Thoracic aorta (tissue), 2 donors: ENCODE data around the gene ZEB2. TPM values are rescaled to one million over a fixed set of nuclear protein-coding genes. Genes with fewer than 3 reads are reported as not detected.

Experiments
- ATAC-seq: fragments of 150-250 bp; one replicate; pipeline ENCODE4 v1.8.0; 2017; ENCODE audit warnings: low read depth; ENCODE audit not compliant: insufficient number of reproducible peaks, low FRiP score
- DNase-seq: peaks from one replicate; pipeline ENCODE4 v3.0.0-alpha.2; 2020; ENCODE audit warnings: low spot score
- H3K27ac ChIP-seq, 2 donors: fragments of 200-600 bp; sonication (generic); 1 replicate in 1 of 2; 2 replicates in 1 of 2; pipeline ENCODE4 v1.5.1; 2016; ENCODE audit warnings: mild to moderate bottlenecking in 2 of 2, moderate library complexity in 2 of 2
- H3K27me3 ChIP-seq: fragments of 200-600 bp; sonication (generic); replicated peaks from 2 replicates; pipeline ENCODE4 v1.6.0; 2016; ENCODE audit warnings: mild to moderate bottlenecking; ENCODE audit not compliant: insufficient read depth
- H3K36me3 ChIP-seq: fragments of 200-600 bp; sonication (generic); one replicate; pipeline ENCODE4 v1.5.1; 2016
- H3K4me1 ChIP-seq, 2 donors: fragments of 200-600 bp; sonication (generic); 1 replicate in 1 of 2; 2 replicates in 1 of 2; pipeline versions ENCODE4 v1.5.1 to v1.6.0; 2016; ENCODE audit warnings: low read depth in 2 of 2, mild to moderate bottlenecking in 1 of 2; ENCODE audit not compliant: control insufficient read depth in 1 of 2
- H3K4me3 ChIP-seq: fragments of 200-600 bp; sonication (generic); 2 replicates; pipeline ENCODE4 v1.5.1; 2016; ENCODE audit warnings: mild to moderate bottlenecking
- H3K9me3 ChIP-seq: fragments of 200-600 bp; sonication (generic); 2 replicates; pipeline ENCODE4 v1.5.1; 2016
- total RNA-seq, 2 donors: library from RNA; depleted of rRNA; stranded (reverse); fragments of >200 nt; gene quantifications; one replicate each; pipeline versions ENCODE4 v1.1.0 to v1.2.3, GENCODE V29; 2016
- TF ChIP-seq, protein P1 (sequence below): fragments of 200-600 bp; sonication (generic); IDR thresholded peaks from one replicate; pipeline ENCODE4 v1.5.1; 2019; ENCODE audit warnings: antibody characterized with exemption

The ZEB2 gene
- 100 to 1,000 TPM; 122 to 190 TPM for total RNA-seq

DNA sequence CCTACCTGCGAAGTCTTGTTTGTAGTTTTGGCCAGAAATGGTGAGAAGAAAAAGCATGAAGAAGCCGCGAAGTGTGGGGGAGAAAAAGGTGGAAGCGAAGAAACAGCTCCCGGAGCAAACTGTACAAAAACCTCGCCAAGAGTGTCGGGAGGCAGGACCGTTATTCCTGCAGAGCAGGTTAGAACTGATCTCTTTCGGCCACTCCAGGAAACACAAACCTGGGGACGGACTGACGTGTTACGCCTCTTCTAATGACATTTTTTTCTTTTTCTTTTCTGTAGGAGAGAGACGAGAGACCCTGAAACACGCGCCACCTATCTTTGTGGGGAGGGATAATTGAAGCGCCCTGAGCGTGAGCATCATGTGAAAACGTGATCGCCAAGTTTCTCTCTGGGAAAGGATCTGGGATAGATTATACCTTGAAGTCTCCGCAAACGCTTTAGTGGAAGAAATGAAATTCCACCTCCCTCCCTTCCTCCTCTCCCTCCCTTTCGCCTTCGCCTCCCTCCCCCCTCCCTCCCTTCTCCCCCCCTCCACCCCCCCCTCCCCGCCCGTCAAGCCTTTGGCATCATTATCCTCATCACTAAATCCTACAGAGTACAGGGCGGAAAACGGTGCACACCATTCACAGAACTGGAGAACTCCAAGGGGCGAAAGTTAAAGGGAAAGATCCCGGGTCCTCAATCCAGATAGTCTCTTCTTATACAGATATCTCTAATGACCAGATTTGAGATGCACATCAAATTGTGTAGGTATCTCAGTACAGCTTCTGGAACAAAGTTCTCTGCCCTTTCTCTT, at the start of gene ZEB2:
TSS of gene ZEB2 (minus strand) at position 186 of the 798 bp plus-strand sequence. CDS start 2,769 bp downstream, outside the sequence.
- TF ChIP-seq, protein P1, sequence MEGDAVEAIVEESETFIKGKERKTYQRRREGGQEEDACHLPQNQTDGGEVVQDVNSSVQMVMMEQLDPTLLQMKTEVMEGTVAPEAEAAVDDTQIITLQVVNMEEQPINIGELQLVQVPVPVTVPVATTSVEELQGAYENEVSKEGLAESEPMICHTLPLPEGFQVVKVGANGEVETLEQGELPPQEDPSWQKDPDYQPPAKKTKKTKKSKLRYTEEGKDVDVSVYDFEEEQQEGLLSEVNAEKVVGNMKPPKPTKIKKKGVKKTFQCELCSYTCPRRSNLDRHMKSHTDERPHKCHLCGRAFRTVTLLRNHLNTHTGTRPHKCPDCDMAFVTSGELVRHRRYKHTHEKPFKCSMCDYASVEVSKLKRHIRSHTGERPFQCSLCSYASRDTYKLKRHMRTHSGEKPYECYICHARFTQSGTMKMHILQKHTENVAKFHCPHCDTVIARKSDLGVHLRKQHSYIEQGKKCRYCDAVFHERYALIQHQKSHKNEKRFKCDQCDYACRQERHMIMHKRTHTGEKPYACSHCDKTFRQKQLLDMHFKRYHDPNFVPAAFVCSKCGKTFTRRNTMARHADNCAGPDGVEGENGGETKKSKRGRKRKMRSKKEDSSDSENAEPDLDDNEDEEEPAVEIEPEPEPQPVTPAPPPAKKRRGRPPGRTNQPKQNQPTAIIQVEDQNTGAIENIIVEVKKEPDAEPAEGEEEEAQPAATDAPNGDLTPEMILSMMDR: peak; percentile 44
- peak within 1 kb of the TSS; percentile 99 for H3K27ac ChIP-seq
- peak; percentile 9 for ATAC-seq
- H3K27me3 ChIP-seq: no peaks in the 10 kb centered on the region
- DNase-seq: no peak
- peak within 1 kb of the TSS; percentile 93 for H3K4me3 ChIP-seq
- no peaks in the 10 kb centered on the region for H3K36me3 ChIP-seq
- peaks cover 10 to 21% of the 10 kb centered on the region in 2 donors for H3K4me1 ChIP-seq
- H3K9me3 ChIP-seq: no peaks in the 10 kb centered on the region

DNA sequence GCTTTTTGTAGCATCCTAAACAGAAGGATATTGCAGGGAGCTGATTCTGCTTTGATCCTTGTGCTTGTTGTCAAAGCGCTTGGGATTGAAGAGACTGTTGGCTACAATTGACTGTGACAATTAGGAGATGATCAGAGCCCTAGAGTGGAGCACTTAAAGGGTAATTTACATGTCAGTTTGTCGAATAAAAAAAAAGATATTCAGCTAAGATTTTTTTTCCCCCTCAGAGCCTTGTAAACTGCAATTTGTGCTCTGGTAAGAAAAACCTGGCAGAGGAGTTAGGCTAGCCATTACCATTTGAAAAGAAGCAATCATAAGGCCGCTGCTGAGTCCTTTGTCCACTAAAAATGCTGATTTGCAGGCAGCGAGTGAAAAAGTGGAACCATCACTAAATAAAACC, 47.8 kb upstream of the ZEB2 start:
- H3K36me3 ChIP-seq: no peaks in the 10 kb centered on the region
- ATAC-seq: no peak

DNA sequence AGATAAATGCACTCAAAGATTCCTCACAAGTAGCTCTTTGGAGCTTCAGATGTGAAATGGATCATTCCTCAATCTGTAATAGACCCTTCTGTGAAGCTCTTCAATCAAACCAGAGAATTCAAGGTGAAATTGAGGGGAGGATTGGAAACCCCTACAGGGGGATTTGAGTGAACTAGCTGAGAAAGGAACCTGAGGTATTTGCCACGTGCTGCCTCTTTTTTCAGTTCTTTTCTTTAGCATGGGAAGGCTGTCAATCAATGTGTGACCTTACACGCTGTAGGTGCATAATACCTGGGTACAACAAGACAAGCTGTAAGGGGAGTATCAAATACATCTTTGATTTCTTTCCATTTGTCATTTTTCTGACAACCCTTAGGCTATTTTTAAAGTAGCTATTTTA, 46.5 kb upstream of the ZEB2 start:
- no peaks in the 10 kb centered on the region for H3K36me3 ChIP-seq

More for the DNA sequence above, 47.8 kb upstream of the ZEB2 start:
- DNase-seq: no peak
- Histone ChIP-seq H3K9me3 (no peaks in the 10 kb centered on the region), H3K27ac (no peak overlapping the region), H3K4me1 (no peaks in the 10 kb centered on the region), H3K27me3 (no peaks in the 10 kb centered on the region), H3K4me3 (no peak overlapping the region)
- TF ChIP-seq, protein P1: no peak

DNA sequence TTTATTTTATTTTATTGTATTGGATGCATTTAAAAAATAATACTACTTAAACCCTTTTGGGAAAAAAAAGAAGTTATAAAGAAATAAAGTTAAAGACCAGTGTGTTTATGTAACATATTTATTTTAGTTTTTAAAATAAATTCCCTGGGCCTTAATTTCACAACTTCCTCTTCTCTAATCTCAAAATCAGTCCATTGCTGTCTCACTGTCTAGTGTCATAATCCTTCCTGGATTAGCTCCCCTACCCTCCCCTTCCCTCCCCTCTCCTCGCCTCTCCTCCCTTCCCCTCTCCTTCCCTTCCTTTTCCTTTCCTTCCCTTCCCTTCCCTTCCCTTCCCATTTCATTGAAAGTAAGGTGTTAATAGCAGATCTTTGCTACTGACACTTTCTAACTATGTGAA, 40.3 kb upstream of the ZEB2 start:
- Histone ChIP-seq H3K4me3 (no peak overlapping the region), H3K27ac (no peak overlapping the region), H3K4me1 (no peaks in the 10 kb centered on the region), H3K36me3 (no peaks in the 10 kb centered on the region), H3K27me3 (no peaks in the 10 kb centered on the region), H3K9me3 (no peaks in the 10 kb centered on the region)
- DNase-seq (no peak), ATAC-seq (no peak)
- TF ChIP-seq, protein P1: no peak

More for the DNA sequence above, 46.5 kb upstream of the ZEB2 start:
- Histone ChIP-seq H3K9me3 (no peaks in the 10 kb centered on the region), H3K4me1 (no peaks in the 10 kb centered on the region), H3K4me3 (no peak overlapping the region), H3K27ac (no peak overlapping the region), H3K27me3 (no peaks in the 10 kb centered on the region)
- ATAC-seq (no peak), DNase-seq (no peak)
- TF ChIP-seq, protein P1: no peak

DNA sequence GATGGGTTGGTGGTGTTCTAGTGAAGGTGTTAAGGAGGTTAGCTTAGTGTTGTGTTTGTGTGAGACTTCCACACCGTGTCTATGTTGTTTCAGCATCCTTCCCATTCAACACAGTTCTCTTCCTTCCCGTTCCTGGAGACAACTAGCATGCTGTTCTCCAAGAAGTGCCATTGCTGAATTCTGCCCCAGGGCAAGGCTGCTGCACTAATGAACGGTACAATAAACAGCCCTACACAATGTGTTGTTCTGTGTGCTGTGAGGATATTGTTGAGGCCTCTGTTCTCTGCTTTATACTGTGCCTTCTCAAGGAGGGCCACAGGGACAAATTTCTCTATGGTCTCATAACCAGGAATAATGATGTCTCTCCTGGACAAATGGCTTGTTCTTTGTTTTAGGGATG, 39.8 kb upstream of the ZEB2 start:
- Histone ChIP-seq H3K9me3 (no peaks in the 10 kb centered on the region), H3K27me3 (no peaks in the 10 kb centered on the region), H3K27ac (no peak overlapping the region), H3K4me3 (no peak overlapping the region), H3K36me3 (no peaks in the 10 kb centered on the region), H3K4me1 (peaks cover 0 to 3% of the 10 kb centered on the region in 2 donors)
- TF ChIP-seq, protein P1: no peak
- no peak for ATAC-seq
- DNase-seq: no peak
